ENCODE data around the gene HMCES.

HMCES gene

GRCh38 chr3:129305592-129306091 lies 27.0 kb downstream of the HMCES start:
- peak; percentile 46 for DNase-seq

- DNase-seq = no peak
Measured at GRCh38 chr3:129308636-129309035, 30.0 kb downstream of the HMCES start.

GRCh38 chr3:129310111-129311011 lies 31.7 kb downstream of the HMCES start:
- no peak for DNase-seq

- DNase-seq = no peak
Measured at GRCh38 chr3:129311054-129311902, 32.6 kb downstream of the HMCES start.

- DNase-seq = no peak
Measured at GRCh38 chr3:129312021-129312639, 33.5 kb downstream of the HMCES start.

- DNase-seq = no peak
Measured at GRCh38 chr3:129312671-129313414, 34.2 kb downstream of the HMCES start.

GRCh38 chr3:129313415-129313664 lies 34.7 kb downstream of the HMCES start:
- no peak for DNase-seq

GRCh38 chr3:129313665-129314385 lies 35.2 kb downstream of the HMCES start:
- peak; percentile 25 for DNase-seq

GRCh38 chr3:129314386-129315222 lies 35.9 kb downstream of the HMCES start:
- peak; percentile 73 for DNase-seq

- DNase-seq = peak; percentile 48
Measured at GRCh38 chr3:129315223-129315997, 36.7 kb downstream of the HMCES start.

- DNase-seq = no peak
Measured at GRCh38 chr3:129315998-129316247, 37.3 kb downstream of the HMCES start.

GRCh38 chr3:129316248-129317013 lies 37.8 kb downstream of the HMCES start:
- DNase-seq = peak; percentile 91

- DNase-seq = no peak
Measured at GRCh38 chr3:129317014-129317771, 38.5 kb downstream of the HMCES start.

- no peak for DNase-seq
Measured at GRCh38 chr3:129317848-129318247, 39.2 kb downstream of the HMCES start.

GRCh38 chr3:129318921-129319320 lies 40.3 kb downstream of the HMCES start:
- DNase-seq = no peak

- DNase-seq = no peak
Measured at GRCh38 chr3:129320261-129320660, 41.6 kb downstream of the HMCES start.

GRCh38 chr3:129320825-129321487 lies 42.3 kb downstream of the HMCES start:
- DNase-seq = no peak

- DNase-seq = no peak
Measured at GRCh38 chr3:129321887-129322286, 43.2 kb downstream of the HMCES start.
